PFSK-1 (cell line): ENCODE results near the gene FAM234B.

Source experiments
- FOXP2 ChIP-seq: optimal IDR thresholded peaks from 2 replicates; pipeline ENCODE3; 2011; ENCODE audit warnings: borderline replicate concordance, control low read depth, inconsistent platforms; ENCODE audit not compliant: insufficient read depth; ENCODE audit errors: extremely low read length, extremely low read depth
- POLR2AphosphoS5 ChIP-seq: IDR thresholded peaks from 2 replicates; pipeline ENCODE4 v1.6.1; 2012; ENCODE audit warnings: low read depth, mild to moderate bottlenecking, control low read depth, low read length, moderate library complexity
- REST ChIP-seq, 2 experiments: IDR thresholded peaks; 2 replicates each; pipeline versions ENCODE4 v1.6.1 to v1.8.0; 2011 to 2012; ENCODE audit warnings: low read depth in 2 of 2, low read length in 2 of 2, control low read depth in 1 of 2, inconsistent platforms in 1 of 2, mild to moderate bottlenecking in 1 of 2, moderate library complexity in 1 of 2; ENCODE audit not compliant: insufficient read depth in 1 of 2
- SIN3A ChIP-seq: IDR thresholded peaks from 2 replicates; pipeline ENCODE4 v1.6.1; 2012; ENCODE audit warnings: mild to moderate bottlenecking, low read length, moderate library complexity, borderline replicate concordance; ENCODE audit not compliant: insufficient read depth
- TAF1 ChIP-seq: IDR thresholded peaks from 2 replicates; pipeline ENCODE4 v1.6.1; 2012; ENCODE audit warnings: low read length, control low read depth, borderline replicate concordance; ENCODE audit not compliant: insufficient read depth

- TF ChIP-seq SIN3A = no peak
- TF ChIP-seq TAF1 = no peak
- no peak for TF ChIP-seq REST (IDR thresholded peaks at IDR 0.05; ENCODE audit: insufficient read depth in 1 of 2, low read depth in 2 of 2, low read length in 2 of 2)
- no peak for TF ChIP-seq POLR2AphosphoS5
- TF ChIP-seq FOXP2 = no peak
Observed at GRCh38 chr12:13052421-13052820, 8.2 kb downstream of the FAM234B start.
